HEK293 (cell line): ENCODE measurements around the gene TNKS1BP1.

Source experiments
- CTCF ChIA-PET: fragments of 350-600 bp; formaldehyde crosslinking; extraction: SDS; loops from one replicate; lab custom pipeline; 2021; ENCODE audit warnings: antibody characterized with exemption; lab: Yijun Ruan, JAX
- POLR2A ChIA-PET: fragments of 300-600 bp; formaldehyde crosslinking; extraction: SDS; loops from one replicate; lab custom pipeline; 2020; ENCODE audit warnings: antibody characterized with exemption, inconsistent platforms; lab: Yijun Ruan, JAX
- H3K27ac ChIP-seq: fragments of 200-500 bp; sonication (Bioruptor generic); 2 replicates; pipeline ENCODE4 v1.5.1; 2014; ENCODE audit warnings: low read depth, low read length, control low read depth, inconsistent platforms; ENCODE audit errors: extremely low read depth
- H3K36me3 ChIP-seq, 2 experiments: fragments of 200-500 bp in 1 of 2; sonication (Bioruptor generic) in 1 of 2; 1 replicate in 1 of 2; 2 replicates in 1 of 2; pipeline ENCODE4 v1.5.1; 2014 to 2017; ENCODE audit warnings: inconsistent platforms in 2 of 2, low read length in 2 of 2; ENCODE audit not compliant: control insufficient read depth in 2 of 2, insufficient read depth in 1 of 2
- H3K4me1 ChIP-seq: fragments of 200-500 bp; sonication (Bioruptor generic); 2 replicates; pipeline ENCODE4 v1.5.1; 2014; ENCODE audit warnings: mild to moderate bottlenecking, low read length, inconsistent platforms; ENCODE audit not compliant: control insufficient read depth, insufficient read depth
- H3K4me3 ChIP-seq: 2 replicates; pipeline ENCODE4 v1.5.1; 2011; ENCODE audit warnings: low read depth, mild to moderate bottlenecking, control low read depth, low read length, moderate library complexity
- H3K9me3 ChIP-seq: fragments of 200-500 bp; sonication (Bioruptor generic); 2 replicates; pipeline ENCODE4 v1.5.1; 2014; ENCODE audit warnings: low read depth, low read length, inconsistent platforms; ENCODE audit not compliant: control insufficient read depth, insufficient read depth
- BCL11B ChIP-seq: fragments of 450-650 bp; formaldehyde crosslinking; IDR thresholded peaks from 2 replicates; pipeline ENCODE4 v1.5.1; 2016; ENCODE audit warnings: low read depth, missing biosample characterization, missing genetic modification characterization
- CTCF ChIP-seq: fragments of 450-650 bp; formaldehyde crosslinking; IDR thresholded peaks from 2 replicates; pipeline ENCODE4 v1.5.1; 2016; ENCODE audit warnings: missing biosample characterization, missing genetic modification characterization
- GLIS2 ChIP-seq: fragments of 450-650 bp; formaldehyde crosslinking; IDR thresholded peaks from 2 replicates; pipeline ENCODE4 v1.5.1; 2016; ENCODE audit warnings: missing biosample characterization, missing genetic modification characterization
- HOXD13 ChIP-seq: sonication (generic); formaldehyde crosslinking; IDR thresholded peaks from 2 replicates; pipeline ENCODE4 v1.8.0; 2022; ENCODE audit warnings: missing genetic modification reagents, borderline replicate concordance
- INSM2 ChIP-seq: fragments of 450-650 bp; formaldehyde crosslinking; IDR thresholded peaks from 2 replicates; pipeline ENCODE4 v1.5.1; 2016; ENCODE audit warnings: missing biosample characterization, missing genetic modification characterization
- MZF1 ChIP-seq: fragments of 450-650 bp; formaldehyde crosslinking; IDR thresholded peaks from 2 replicates; pipeline ENCODE4 v1.5.1; 2017; ENCODE audit warnings: missing biosample characterization, missing genetic modification characterization, borderline replicate concordance
- PRDM1 ChIP-seq: fragments of 450-650 bp; formaldehyde crosslinking; IDR thresholded peaks from 2 replicates; pipeline ENCODE4; 2016; ENCODE audit warnings: missing biosample characterization, missing genetic modification characterization
- ZNF132 ChIP-seq: fragments of 450-650 bp; formaldehyde crosslinking; IDR thresholded peaks from 2 replicates; pipeline ENCODE4 v1.5.1; 2017; ENCODE audit warnings: missing biosample characterization, missing genetic modification characterization, borderline replicate concordance
- ZNF239 ChIP-seq: fragments of 450-650 bp; formaldehyde crosslinking; IDR thresholded peaks from 2 replicates; pipeline ENCODE4 v1.5.1; 2016; ENCODE audit warnings: missing biosample characterization, missing genetic modification characterization
- ZNF248 ChIP-seq: fragments of 450-650 bp; formaldehyde crosslinking; IDR thresholded peaks from 2 replicates; pipeline ENCODE4 v1.5.1; 2017; ENCODE audit warnings: missing biosample characterization, missing genetic modification characterization
- ZNF366 ChIP-seq: fragments of 450-650 bp; formaldehyde crosslinking; conservative IDR thresholded peaks from 2 replicates; pipeline ENCODE4 v1.5.1; 2016; ENCODE audit warnings: missing biosample characterization, missing genetic modification characterization
- ZNF654 ChIP-seq: fragments of 450-650 bp; formaldehyde crosslinking; IDR thresholded peaks from 2 replicates; pipeline ENCODE4 v1.5.1; 2016; ENCODE audit warnings: low read depth, missing biosample characterization, missing genetic modification characterization
- ZNF670 ChIP-seq: fragments of 450-650 bp; formaldehyde crosslinking; IDR thresholded peaks from 2 replicates; pipeline ENCODE4 v1.5.1; 2016; ENCODE audit warnings: missing biosample characterization, missing genetic modification characterization, low read depth
- ZNF777 ChIP-seq: fragments of 450-650 bp; formaldehyde crosslinking; IDR thresholded peaks from 2 replicates; pipeline ENCODE4 v1.5.1; 2017; ENCODE audit warnings: missing biosample characterization, missing genetic modification characterization, borderline replicate concordance
- ZNF792 ChIP-seq: fragments of 450-650 bp; formaldehyde crosslinking; IDR thresholded peaks from 2 replicates; pipeline ENCODE4 v1.5.1; 2016; ENCODE audit warnings: missing biosample characterization, missing genetic modification characterization
- TF ChIP-seq, protein P1 (sequence below): fragments of 450-650 bp; formaldehyde crosslinking; IDR thresholded peaks from 2 replicates; pipeline ENCODE4 v1.5.1; 2016; ENCODE audit warnings: missing biosample characterization, missing genetic modification characterization
- TF ChIP-seq, protein P2 (sequence below): fragments of 450-650 bp; IDR thresholded peaks from 2 replicates; pipeline ENCODE4 v1.5.1; 2018; ENCODE audit warnings: missing biosample characterization, missing genetic modification characterization
- TF ChIP-seq, protein P3 (sequence below): fragments of 450-650 bp; formaldehyde crosslinking; IDR thresholded peaks from 2 replicates; pipeline ENCODE4 v1.5.1; 2016; ENCODE audit warnings: missing biosample characterization, missing genetic modification characterization

TNKS1BP1 gene

GRCh38 chr11:57279116-57279515 lies 45.6 kb downstream of the TNKS1BP1 start:
- TF ChIP-seq ZNF366 (tag by site-specific recombination), result no peak
- TF ChIP-seq ZNF792, result no peak
- no peak for TF ChIP-seq ZNF132 (tag by site-specific recombination)
- TF ChIP-seq GLIS2, result no peak
- TF ChIP-seq, protein P1, sequence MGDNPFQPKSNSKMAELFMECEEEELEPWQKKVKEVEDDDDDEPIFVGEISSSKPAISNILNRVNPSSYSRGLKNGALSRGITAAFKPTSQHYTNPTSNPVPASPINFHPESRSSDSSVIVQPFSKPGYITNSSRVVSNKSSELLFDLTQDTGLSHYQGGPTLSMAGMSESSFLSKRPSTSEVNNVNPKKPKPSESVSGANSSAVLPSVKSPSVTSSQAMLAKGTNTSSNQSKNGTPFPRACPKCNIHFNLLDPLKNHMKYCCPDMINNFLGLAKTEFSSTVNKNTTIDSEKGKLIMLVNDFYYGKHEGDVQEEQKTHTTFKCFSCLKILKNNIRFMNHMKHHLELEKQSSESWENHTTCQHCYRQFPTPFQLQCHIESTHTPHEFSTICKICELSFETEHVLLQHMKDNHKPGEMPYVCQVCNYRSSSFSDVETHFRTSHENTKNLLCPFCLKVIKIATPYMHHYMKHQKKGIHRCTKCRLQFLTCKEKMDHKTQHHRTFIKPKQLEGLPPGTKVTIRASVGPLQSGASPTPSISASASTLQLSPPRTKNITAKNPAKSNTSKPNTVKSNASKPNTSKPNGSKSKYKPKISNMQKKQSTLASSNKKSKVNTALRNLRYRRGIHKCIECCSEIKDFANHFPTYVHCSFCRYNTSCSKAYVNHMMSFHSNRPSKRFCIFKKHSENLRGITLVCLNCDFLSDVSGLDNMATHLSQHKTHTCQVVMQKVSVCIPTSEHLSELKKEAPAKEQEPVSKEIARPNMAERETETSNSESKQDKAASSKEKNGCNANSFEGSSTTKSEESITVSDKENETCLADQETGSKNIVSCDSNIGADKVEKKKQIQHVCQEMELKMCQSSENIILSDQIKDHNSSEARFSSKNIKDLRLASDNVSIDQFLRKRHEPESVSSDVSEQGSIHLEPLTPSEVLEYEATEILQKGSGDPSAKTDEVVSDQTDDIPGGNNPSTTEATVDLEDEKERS (tag by site-specific recombination), result no peak
- TF ChIP-seq, protein P2, sequence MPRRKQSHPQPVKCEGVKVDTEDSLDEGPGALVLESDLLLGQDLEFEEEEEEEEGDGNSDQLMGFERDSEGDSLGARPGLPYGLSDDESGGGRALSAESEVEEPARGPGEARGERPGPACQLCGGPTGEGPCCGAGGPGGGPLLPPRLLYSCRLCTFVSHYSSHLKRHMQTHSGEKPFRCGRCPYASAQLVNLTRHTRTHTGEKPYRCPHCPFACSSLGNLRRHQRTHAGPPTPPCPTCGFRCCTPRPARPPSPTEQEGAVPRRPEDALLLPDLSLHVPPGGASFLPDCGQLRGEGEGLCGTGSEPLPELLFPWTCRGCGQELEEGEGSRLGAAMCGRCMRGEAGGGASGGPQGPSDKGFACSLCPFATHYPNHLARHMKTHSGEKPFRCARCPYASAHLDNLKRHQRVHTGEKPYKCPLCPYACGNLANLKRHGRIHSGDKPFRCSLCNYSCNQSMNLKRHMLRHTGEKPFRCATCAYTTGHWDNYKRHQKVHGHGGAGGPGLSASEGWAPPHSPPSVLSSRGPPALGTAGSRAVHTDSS (tag by site-specific recombination), result no peak
- TF ChIP-seq ZNF670, result no peak
- H3K27ac ChIP-seq, result no peak overlapping the region
- POLR2A ChIA-PET, result no interaction called here

GRCh38 chr11:57278721-57279095 lies 46.0 kb downstream of the TNKS1BP1 start:
- no peak for TF ChIP-seq ZNF777
- no peak for TF ChIP-seq ZNF239 (tag by site-specific recombination)
- no peak for TF ChIP-seq BCL11B (tag by site-specific recombination)
- no peak for TF ChIP-seq ZNF248 (tag by site-specific recombination)
- CTCF ChIA-PET, result interaction anchor here (0.6 to 6.2 kb wide), 8 partner anchors 9 to 233 kb away, joined by 3 to 68 read pairs (median 6); no protein-coding TSS in a partner anchor
- no peaks in the 10 kb centered on the region for H3K9me3 ChIP-seq
- H3K27ac ChIP-seq, result no peak overlapping the region
- H3K36me3 ChIP-seq, result no peaks in the 10 kb centered on the region
- no peak overlapping the region for H3K4me3 ChIP-seq
- no peaks in the 10 kb centered on the region for H3K4me1 ChIP-seq
- POLR2A ChIA-PET, result interaction anchor here (1.0 kb wide), 1 partner anchor 33 kb away, joined by 3 read pairs; no protein-coding TSS in a partner anchor

More at GRCh38 chr11:57279116-57279515, 45.6 kb downstream of the TNKS1BP1 start:
- Histone ChIP-seq H3K4me3 (no peak overlapping the region), H3K4me1 (no peaks in the 10 kb centered on the region), H3K9me3 (no peaks in the 10 kb centered on the region), H3K36me3 (no peaks in the 10 kb centered on the region)
- CTCF ChIA-PET, result interaction anchor here (0.6 to 6.2 kb wide), 6 partner anchors 10 to 233 kb away, joined by 3 to 68 read pairs (median 8); no protein-coding TSS in a partner anchor

DNA sequence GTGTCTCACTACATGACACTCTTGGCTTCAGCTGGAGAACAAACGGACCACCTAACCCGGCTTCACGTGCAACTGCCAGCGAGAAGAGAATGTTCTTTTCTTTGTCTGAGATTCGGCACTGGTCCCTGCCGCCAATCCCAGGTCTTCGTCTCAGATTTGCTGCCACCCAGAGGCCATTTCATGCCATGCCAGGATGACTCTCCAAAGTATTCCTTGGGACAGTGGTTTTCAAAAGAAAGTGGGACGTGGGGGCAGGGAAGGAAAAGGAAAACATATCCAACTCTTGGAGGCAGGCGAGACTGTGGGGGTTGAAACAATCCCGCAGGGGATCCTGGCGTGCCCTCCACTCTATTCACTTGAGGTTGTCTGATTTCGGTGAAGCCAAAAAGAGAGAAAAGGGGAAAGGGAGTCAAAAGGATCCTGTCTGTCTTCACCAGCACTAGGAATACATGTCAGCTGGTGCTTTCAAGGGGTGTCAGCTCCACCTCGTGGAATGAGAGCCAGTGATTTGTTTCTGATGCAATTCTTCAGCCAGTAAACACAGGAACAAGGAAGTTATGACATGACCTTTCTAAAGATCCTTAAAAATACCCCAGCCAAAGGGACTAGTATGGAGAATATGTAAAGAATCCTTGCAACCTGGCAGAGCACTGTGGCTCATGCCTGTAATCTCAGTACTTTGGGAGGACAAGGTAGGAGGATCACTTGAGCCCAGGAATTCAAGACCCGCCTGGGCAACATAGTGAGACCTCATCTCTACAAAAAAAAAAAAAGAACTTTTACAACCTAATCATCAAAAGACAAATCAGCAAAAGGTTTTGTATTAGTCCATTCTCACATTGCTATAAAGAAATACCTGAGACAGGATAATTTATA lies 46.7 kb downstream of the TNKS1BP1 start:
- no peak overlapping the region for H3K27ac ChIP-seq
- H3K36me3 ChIP-seq, result no peaks in the 10 kb centered on the region
- H3K4me3 ChIP-seq, result no peak overlapping the region
- H3K9me3 ChIP-seq, result no peaks in the 10 kb centered on the region
- CTCF ChIA-PET, result interaction anchor here (0.6 to 6.2 kb wide), 13 partner anchors 7 to 234 kb away, joined by 3 to 68 read pairs (median 5); no protein-coding TSS in a partner anchor
- no peaks in the 10 kb centered on the region for H3K4me1 ChIP-seq
- POLR2A ChIA-PET, result interaction anchor here (1.0 kb wide), 1 partner anchor 34 kb away, joined by 3 read pairs; no protein-coding TSS in a partner anchor
- TF ChIP-seq HOXD13 (no peak), PRDM1 (peak; percentile 83), ZNF654 (tag by site-specific recombination) (peak; percentile 57), BCL11B (tag by site-specific recombination) (no peak), MZF1 (no peak), INSM2 (tag by site-specific recombination) (no peak), CTCF (peak; percentile 48)
- TF ChIP-seq, protein P3, sequence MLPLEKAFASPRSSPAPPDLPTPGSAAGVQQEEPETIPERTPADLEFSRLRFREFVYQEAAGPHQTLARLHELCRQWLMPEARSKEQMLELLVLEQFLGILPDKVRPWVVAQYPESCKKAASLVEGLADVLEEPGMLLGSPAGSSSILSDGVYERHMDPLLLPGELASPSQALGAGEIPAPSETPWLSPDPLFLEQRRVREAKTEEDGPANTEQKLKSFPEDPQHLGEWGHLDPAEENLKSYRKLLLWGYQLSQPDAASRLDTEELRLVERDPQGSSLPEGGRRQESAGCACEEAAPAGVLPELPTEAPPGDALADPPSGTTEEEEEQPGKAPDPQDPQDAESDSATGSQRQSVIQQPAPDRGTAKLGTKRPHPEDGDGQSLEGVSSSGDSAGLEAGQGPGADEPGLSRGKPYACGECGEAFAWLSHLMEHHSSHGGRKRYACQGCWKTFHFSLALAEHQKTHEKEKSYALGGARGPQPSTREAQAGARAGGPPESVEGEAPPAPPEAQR (tag by site-specific recombination), result no peak
